HG03139 (cell line): ENCODE data around the gene DCANP1.

Experiments used
- ATAC-seq: cut with Tn5 transposase; IDR thresholded peaks from one replicate; pipeline ENCODE4 v1.9.1; 2021; ENCODE audit not compliant: unreplicated experiment

DCANP1 gene

DNA sequence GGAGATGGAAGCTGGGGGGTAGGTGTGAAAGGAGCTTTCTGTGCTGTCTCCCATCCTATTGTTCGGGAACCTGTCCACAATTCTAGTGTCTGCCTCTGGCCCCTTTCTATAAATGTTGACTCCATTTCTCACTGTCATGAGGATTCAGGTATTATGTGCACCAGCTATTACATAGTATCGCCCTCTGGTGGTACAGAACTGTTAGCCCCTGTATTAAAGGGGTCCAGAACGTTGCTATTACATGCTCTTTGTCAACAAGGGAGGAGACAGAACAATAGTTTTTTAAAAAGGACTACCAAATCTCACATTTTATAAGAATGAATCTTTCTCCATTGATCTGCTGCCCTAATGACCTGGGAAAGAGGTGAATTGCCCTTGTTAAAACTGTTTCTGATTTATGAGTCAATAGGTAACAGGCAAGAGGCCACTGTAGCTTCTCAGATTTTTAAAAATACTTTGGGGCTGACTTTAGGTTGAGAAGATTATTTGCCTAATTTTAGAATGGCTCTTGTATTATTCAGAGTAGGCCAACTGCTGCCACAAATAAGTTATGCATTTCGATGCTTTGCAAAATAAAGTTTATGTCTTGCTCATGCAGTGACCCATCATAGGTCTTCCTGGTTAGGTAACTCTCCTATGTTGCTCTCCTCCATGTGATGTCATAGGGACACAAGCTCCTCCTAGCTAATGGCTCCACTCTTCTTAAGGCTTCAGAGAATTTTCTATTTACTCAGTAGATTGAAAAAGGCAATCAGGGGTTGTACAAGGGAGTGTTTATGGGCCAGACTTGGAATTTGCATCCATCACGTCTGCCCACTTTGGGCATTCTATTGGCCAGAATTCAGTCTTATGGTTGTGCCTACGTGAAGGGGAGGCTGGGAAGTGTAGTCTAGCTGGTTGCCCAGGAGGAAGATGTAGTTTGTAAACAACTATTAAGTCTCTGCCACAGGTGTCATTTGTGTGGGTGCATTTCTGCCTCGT lies 20.8 kb downstream of the DCANP1 start:
- peak; percentile 79 for ATAC-seq

DNA sequence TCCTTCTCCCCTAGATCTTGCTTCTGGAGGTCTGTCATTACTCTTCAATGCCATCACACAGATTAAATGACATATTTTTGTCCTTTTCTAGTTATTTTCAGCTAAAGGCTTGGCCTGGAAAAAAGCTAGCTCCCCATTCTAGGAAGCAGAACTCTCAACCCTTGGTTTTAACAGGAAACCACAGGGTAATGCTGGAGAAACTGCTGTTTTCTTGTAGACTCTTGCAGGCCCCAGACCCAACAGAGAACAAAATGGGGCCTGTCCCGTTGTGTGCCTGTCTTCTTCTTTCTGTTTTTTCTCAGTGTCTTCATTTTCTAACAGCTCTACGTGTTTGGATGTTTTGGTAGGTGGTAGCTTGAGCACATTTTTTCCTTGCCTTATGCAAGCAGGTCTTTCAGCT lies 21.5 kb downstream of the DCANP1 start:
- no peak for ATAC-seq

DNA sequence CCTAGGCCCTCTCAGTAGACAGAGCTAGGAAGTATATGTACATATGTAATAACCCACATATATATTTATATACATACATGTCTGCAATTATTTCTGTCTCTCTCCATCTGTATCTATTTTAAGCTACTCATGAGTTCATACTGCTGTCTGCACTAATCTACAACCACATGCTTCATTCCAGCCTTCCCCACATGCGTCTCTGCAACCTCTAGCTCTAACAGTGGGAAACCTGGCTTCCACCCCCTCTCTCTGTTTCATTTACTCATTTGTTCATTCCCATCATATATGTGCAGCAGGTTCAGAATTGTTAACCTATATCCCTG lies 23.3 kb downstream of the DCANP1 start:
- ATAC-seq: no peak

DNA sequence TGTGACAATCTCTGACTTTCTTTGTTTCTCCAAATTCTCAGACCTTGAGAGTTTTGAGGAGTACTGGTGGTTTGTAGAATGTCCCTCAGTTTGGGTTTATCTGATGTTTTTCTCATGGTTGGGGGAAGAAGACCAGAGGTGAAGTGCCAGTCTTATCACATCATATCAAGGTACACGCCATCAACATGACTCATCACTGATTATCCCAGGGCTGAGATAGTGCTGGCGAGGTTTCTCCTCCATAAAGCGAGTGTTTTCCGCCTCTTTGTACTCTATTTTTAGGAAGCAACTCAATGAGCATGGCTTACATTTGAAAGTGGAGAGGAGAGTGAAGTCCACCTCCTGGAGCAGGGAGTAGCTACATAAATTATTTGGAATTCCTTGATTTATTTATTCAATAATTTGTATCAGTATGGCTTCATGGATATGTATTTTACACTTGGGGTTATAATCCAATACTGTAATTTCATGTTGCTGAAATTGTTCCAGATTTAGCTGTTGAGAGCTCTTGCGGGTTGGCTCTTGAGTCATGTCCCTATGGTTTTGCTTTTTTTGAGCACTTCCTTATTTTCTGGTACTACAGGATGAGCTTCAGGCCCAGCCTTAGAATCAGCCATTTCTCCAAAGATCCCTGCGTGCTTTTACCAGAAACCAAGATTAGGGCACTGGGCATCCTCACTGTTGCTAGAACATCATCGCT lies 23.9 kb downstream of the DCANP1 start:
- no peak for ATAC-seq

DNA sequence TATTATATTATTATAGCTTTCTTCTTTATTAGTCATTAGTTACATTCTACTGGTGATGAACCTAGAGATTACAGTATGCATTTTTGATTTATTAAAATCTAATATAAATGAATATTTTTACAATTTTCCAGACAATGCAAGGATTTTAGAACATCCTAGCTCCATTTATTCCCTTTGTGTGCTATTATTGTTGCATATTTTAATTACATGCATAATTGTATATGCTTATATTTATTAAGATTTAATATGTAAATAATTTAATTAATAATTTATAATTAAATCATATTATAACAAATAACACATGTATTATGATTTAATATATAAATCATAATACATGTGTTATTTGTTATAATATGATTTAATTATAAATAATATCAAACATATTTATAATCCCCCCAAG lies 24.7 kb downstream of the DCANP1 start:
- ATAC-seq: no peak

DNA sequence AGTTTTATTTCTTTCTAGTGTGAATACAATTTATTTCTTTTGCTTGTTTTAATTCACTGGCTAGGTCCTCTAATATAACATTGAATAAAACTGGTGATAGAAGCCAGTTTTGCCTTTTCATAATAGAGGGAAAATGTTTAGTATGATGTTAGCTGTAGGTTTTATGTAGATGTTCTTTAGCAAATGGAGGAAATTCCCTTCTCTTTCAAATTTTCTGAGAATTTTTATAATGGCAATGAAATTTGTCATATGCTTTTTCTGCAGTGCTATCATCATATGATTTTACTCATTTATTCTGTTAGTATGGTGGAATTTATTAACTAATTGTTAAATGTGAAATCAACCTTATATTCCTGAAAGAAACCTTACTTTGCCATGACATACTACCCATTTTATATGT lies 30.1 kb downstream of the DCANP1 start:
- ATAC-seq: no peak

DNA sequence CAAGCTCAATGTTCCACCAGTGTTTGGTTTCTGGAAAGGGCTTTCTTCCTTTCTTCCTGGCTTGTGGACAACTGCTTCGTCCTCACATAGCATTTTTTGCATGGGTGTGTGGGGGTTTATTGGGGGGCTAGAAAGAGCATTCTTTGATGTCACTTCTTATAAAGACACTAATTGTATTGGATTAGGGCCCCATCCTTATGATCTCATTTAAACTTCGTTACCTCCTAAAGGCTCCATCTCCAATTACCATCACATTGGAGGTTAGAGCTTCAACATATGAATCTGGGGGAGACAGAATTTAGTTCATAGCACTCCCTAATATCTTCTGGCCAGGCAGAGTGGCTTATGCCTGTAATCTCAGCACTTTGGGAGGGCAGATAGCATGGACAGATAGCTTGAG lies 42.1 kb downstream of the DCANP1 start:
- ATAC-seq: no peak

DNA sequence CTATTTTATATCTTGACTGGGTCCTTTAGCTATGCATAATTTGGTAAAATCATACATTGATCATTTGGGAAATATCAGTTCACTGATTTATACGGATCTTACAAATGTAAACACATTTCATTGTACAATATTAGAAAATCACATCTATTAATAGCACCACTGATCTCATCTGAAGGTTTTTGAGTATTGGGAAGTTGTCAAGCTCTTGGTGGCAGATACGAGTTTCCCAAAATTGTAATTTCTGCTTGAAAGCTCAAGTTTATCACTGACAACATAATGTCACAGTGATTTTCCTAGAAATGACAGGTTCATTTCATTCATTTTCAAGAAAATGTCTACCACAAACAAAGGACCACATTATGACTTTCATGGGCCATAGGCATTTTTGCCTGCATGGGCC lies 45.1 kb downstream of the DCANP1 start:
- ATAC-seq: no peak

DNA sequence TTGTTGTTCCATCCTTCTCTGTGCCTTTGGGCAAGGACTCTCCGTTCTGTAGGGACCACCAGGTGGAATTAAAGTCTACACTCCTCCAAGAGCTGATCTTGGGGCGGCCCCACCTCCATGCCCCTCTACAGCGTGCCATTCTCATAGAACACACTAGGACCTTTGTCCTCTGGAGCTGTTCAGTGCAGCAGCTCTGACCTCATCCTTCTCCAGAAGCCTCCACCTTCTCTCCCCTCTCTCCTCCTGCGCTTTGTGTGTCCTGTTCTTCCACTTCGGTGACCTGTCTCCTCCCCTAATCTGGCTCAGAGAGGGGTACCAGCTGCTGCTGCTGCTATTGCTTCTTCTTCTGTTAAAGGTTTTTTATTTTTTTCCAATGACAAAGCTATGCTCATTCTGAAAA lies 46.3 kb downstream of the DCANP1 start:
- ATAC-seq: no peak

DNA sequence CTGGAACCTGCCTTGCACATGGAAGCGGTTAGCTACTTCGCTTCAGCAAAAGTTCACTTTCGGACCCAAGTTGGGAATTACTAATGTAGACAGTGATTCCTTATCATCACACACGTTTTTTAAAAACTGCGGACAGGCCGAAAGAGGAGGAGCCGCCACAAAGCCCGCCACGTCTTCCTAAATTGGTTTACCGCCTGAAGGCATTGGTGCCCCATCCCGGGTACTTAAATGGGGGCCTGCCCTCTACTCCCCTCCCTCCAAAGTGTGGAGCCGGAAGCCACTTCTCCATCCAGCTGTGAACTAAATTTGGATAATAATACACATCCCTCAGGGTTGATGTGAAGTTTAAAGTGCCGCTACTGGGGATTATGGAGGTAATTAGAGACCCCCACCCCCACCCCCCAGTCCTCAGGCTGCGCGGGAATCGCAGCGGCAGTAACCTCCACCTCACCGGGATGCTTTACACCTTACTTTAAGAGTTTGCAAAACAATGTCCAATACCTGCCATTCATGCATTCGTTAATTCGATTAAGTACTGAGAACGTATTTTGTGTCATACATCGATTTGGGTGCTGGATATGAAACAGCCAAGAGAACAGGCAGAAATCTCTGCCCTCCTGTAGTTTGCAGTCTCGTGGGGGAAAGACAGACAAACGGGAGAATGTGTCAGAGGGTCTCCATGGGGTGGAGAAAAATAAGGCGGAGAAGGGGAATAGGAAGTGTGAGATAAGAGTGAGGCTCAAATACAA lies 47.2 kb downstream of the DCANP1 start:
- ATAC-seq: no peak

DNA sequence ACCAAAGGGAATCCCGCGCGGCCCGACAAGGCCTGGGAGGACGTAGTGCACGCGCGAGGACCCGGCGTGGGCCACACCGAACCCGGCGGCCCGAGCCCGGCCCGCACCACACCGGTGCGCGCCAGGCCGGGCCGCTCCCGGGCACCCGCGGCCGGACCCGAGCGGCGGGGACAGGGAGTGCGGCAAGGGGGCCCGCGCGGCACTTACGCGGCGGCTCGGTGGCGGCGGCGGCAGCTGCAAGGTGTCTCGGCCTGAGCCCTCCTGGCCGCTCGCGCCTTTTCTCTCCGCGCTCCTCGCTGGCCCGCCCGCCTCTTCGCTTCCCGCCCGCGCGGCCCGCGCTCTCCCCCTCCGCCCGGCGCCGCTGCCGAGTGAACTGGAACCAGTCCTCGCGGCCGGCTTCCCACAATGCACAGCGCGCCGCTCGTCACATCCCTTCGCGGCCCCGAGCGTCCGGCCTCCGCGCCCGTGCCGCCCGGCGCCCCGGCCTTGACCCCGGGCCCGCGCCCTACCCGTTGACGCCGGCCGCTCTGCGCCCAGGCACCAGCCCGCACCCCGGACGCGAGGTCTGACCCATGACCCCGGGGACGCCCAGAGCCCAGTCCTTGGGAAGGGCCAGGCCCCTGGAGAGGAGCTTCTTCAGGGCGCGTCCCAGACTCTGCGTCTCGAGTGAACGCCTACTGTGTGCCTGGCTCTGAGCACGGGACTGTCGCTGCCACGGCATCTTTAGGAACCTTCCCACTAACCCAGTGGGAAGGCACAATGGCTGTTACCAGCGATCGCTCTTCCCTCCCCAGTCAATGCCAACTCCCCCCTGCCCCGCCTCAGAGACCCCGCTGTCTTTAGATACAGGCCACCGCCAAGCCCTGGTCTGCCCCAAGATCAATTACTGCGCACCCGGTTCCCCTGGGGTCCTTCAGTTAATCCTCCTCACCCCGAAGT lies 48.0 kb downstream of the DCANP1 start, which contains the start of gene MACROH2A1:
TSS of gene MACROH2A1 (minus strand) at position 377 of the 939 bp plus-strand sequence. CDS start 10,138 bp downstream, outside the sequence.
- peak; percentile 80 for ATAC-seq

DNA sequence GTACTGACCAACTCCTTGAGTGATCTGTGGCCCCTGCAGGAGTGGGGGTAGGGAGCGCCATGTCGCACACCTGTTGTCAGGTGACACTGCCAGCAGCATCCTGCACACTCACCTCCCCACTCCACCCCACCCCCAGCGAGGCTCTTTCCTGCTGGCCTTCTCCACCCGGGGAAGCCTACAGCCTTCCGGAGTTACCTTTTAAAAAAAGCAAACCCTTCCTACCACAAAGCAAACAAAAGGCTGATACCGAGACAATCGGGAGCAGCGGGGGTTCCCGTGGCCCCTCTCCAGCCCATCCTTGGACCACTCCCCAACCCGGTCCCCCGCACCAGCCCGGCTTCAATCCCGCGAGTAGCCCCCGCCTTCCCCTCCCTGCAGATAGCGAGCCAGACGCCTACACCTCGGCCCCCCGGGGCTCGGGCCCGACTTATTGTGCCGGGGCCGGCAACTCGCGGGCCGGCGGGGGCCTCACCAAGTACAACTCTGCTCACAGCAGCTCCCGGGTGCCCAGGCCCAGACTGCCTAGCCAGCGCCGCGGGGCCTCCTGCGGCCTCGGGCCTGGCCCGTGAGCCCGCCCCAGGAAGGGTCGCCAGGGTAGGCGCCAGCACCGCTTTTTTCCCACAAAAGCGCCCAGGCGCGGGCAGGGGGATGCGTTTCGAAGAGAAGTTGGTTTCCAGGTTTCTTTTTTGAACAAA lies 48.8 kb downstream of the DCANP1 start:
- peak; percentile 27 for ATAC-seq

DNA sequence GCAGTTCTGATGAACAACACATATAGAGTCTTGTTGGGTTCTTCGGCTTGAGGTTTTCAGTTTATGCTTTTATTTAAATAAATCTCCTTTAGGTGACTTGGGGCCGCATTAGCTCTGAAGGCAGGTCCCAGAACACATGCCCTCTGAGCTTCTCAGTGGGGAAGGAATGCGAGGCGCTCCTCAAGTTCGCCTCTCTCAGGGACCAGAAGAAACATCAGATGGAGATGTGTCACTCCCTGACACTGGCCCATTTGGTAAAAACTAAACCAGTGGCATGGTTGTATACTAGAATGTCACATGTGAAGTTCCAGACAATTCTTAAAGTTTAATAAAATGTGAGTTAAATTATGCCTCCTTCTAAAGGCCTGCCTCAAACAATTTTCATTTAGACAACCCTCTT lies 50.1 kb downstream of the DCANP1 start:
- no peak for ATAC-seq

DNA sequence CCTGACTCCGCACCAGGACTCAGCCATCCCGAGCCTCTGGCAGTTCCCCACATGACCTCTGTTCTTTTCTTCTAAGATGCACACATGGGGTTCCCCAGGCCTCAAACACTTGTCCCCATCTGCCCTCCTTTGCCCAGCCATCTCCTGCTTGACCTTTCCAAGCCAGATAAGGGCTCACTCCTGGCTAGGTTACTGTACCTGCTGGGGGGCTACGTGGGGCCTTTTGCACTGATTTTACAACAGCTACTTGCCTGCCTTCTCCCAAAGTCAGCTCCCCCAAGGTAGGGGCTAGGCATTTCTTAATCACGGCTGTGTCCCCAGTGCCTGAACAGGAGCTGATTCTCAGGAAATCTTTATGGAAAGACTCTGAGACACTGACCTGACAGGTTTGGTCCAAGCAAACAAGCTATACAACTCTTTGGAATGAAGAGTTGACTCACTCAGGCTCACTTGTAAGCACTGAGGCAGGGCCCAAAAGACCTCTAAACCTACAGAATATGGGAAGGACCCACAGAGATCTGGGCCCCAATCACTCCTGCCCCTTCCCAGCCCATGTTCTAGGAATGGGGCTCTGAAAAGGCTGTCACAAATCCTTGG lies 50.6 kb downstream of the DCANP1 start:
- ATAC-seq: no peak

DNA sequence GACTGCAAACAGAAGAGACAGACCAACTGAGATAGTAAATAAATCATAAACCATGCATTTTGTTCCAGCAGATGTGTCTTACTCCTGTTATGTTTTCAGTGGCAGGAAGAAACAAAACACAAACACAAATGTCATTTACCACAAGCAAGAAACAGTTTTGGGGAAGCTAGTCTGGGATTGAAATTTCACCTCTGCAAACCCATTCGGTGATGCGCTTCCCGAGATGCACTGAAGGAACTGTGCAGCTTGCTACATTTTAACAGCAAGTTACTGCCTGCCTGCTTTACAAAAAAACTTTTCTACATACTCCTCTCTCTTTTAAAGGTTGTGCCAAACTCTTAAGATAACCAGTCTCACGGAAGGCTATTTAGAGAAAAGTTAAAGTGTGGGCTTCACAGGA lies 51.3 kb downstream of the DCANP1 start:
- no peak for ATAC-seq

DNA sequence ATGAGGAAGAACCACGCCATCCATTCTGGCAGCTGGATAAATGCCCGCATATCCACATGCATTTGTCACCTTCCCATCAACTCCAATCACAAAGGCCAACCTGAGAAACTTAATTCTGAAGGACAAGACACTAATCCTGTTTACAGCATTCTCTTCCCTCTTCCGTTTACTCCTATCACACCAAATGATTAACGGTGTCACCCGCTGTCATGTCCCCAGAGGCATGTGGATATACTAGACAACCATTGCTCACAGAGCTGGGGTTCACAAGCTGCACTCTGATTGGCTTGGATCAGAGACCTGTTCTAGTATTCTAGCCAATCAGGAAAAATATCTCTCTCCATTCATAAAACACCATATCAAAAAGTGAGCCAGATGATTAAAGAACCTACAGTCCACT lies 51.7 kb downstream of the DCANP1 start:
- ATAC-seq: no peak
